Loucy (cell line): ENCODE results near the gene ARHGAP26.

Source experiments
- H2AFZ ChIP-seq: fragments of 200-600 bp; sonication (generic); 2 replicates; pipeline ENCODE4 v1.6.0; 2016; ENCODE audit warnings: antibody characterized with exemption, mild to moderate bottlenecking, low read length, moderate library complexity
- H3F3A ChIP-seq: fragments of 200-600 bp; 2 replicates; pipeline ENCODE4 v1.6.0; 2016; ENCODE audit warnings: antibody characterized with exemption, low read depth, mild to moderate bottlenecking
- H3K27me3 ChIP-seq: fragments of 200-600 bp; sonication (generic); 2 replicates; pipeline ENCODE4 v1.6.1; 2014; ENCODE audit warnings: low read length, mild to moderate bottlenecking; ENCODE audit not compliant: insufficient read depth, poor library complexity, severe bottlenecking
- H3K36me3 ChIP-seq: fragments of 200-600 bp; sonication (generic); 2 replicates; pipeline ENCODE4 v1.6.1; 2016; ENCODE audit warnings: low read length; ENCODE audit not compliant: insufficient read depth
- H3K4me1 ChIP-seq: fragments of 200-600 bp; sonication (generic); 2 replicates; pipeline ENCODE4 v1.5.1; 2014; ENCODE audit warnings: low read length, mild to moderate bottlenecking; ENCODE audit not compliant: insufficient read depth, poor library complexity, severe bottlenecking
- H3K4me2 ChIP-seq: fragments of 200-600 bp; sonication (generic); 2 replicates; pipeline ENCODE4 v1.6.0; 2014; ENCODE audit warnings: antibody characterized with exemption, low read length, low read depth, mild to moderate bottlenecking; ENCODE audit not compliant: poor library complexity, severe bottlenecking
- H3K4me3 ChIP-seq: fragments of 200-600 bp; sonication (generic); 2 replicates; pipeline ENCODE4 v1.5.1; 2014; ENCODE audit warnings: low read length, mild to moderate bottlenecking, mixed read lengths; ENCODE audit not compliant: poor library complexity, severe bottlenecking
- H3K79me2 ChIP-seq: fragments of 200-600 bp; sonication (generic); 2 replicates; pipeline ENCODE4 v1.6.1; 2014; ENCODE audit warnings: low read length; ENCODE audit not compliant: insufficient read depth
- H3K9ac ChIP-seq: fragments of 200-600 bp; sonication (generic); 2 replicates; pipeline ENCODE4 v1.6.0; 2014; ENCODE audit warnings: mild to moderate bottlenecking, low read depth, low read length, moderate library complexity; ENCODE audit not compliant: poor library complexity, severe bottlenecking
- H3K9me2 ChIP-seq: fragments of 200-600 bp; sonication (generic); replicated peaks from 2 replicates; pipeline ENCODE4 v1.6.1; 2016; ENCODE audit warnings: low read depth, low read length, mixed read lengths
- H3K9me3 ChIP-seq: fragments of 200-600 bp; sonication (generic); 2 replicates; pipeline ENCODE4 v1.6.1; 2014; ENCODE audit warnings: mild to moderate bottlenecking, antibody characterized with exemption, low read length, low read depth; ENCODE audit not compliant: insufficient read depth
- H4K20me1 ChIP-seq: fragments of 200-600 bp; sonication (generic); 2 replicates; pipeline ENCODE4 v1.6.0; 2014; ENCODE audit warnings: antibody characterized with exemption, low read length, mild to moderate bottlenecking; ENCODE audit not compliant: insufficient read depth, poor library complexity, severe bottlenecking
- EZH2phosphoT487 ChIP-seq: fragments of 200-600 bp; IDR thresholded peaks from 2 replicates; pipeline ENCODE4 v1.6.1; 2018; ENCODE audit warnings: antibody characterized with exemption, mild to moderate bottlenecking, moderate library complexity, borderline replicate concordance
- TF ChIP-seq, protein P1 (sequence below): fragments of 200-600 bp; sonication (generic); conservative IDR thresholded peaks from 2 replicates; pipeline ENCODE4 v1.5.1; 2014; ENCODE audit warnings: mild to moderate bottlenecking, antibody characterized with exemption, low read length

ARHGAP26 gene

DNA sequence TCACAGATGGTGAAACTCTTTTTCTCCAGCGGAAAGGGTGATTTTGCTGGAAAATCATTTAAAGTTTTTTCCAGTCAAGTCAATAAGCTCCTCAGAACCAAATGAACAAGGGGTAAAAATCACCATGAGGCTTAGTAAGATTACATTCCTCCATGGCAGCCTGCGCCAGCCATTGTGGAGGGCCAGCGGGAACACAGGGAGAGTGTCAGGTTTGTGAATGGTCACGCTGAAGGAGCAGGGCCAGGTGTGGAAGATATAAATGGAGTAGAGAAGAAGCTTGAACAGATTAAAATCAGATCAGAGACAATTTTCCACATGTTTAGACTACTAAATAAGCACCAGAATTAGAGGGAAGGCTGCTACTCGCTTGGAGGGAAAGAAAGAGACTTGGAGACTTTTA, 424.5 kb downstream of the ARHGAP26 start:
- H3K4me1 ChIP-seq = peaks cover 10% of the 10 kb centered on the region
- no peaks in the 10 kb centered on the region for H3K27me3 ChIP-seq
- no peaks in the 10 kb centered on the region for H3K9me2 ChIP-seq
- no peaks in the 10 kb centered on the region for H4K20me1 ChIP-seq
- no peak overlapping the region for H3K9ac ChIP-seq
- peaks cover 4% of the 10 kb centered on the region; the same call in 1 of the 2 replicates for H3K9me3 ChIP-seq
- H2AFZ ChIP-seq = no peak overlapping the region
- no peaks in the 10 kb centered on the region for H3K36me3 ChIP-seq
- H3K4me3 ChIP-seq = no peak overlapping the region
- no peak overlapping the region for H3K4me2 ChIP-seq
- H3F3A ChIP-seq = no peaks in the 10 kb centered on the region
- H3K79me2 ChIP-seq = no peaks in the 10 kb centered on the region
- TF ChIP-seq EZH2phosphoT487 = no peak
- TF ChIP-seq, protein P1, sequence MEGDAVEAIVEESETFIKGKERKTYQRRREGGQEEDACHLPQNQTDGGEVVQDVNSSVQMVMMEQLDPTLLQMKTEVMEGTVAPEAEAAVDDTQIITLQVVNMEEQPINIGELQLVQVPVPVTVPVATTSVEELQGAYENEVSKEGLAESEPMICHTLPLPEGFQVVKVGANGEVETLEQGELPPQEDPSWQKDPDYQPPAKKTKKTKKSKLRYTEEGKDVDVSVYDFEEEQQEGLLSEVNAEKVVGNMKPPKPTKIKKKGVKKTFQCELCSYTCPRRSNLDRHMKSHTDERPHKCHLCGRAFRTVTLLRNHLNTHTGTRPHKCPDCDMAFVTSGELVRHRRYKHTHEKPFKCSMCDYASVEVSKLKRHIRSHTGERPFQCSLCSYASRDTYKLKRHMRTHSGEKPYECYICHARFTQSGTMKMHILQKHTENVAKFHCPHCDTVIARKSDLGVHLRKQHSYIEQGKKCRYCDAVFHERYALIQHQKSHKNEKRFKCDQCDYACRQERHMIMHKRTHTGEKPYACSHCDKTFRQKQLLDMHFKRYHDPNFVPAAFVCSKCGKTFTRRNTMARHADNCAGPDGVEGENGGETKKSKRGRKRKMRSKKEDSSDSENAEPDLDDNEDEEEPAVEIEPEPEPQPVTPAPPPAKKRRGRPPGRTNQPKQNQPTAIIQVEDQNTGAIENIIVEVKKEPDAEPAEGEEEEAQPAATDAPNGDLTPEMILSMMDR = no peak

DNA sequence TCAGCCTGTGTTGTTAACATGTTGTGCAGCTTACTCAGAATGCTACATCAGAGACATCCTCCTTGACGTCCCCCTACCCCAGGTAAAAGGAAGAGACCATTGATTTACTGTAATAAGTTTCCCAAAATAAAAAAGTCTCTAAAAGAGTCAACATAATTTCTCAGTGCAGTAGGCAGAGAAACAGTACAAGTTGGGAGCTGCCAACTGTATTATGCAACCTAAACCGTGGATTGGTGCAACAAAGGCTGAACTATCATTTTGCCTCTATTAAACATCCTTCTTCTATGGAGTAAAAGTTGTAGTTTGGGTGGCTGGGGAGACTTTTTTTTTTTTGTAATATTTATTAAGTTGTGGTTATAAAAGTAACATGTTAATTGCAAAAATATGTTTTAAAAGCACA, 425.3 kb downstream of the ARHGAP26 start:
- Histone ChIP-seq H3K36me3 (no peaks in the 10 kb centered on the region), H3K9me3 (peaks cover 4% of the 10 kb centered on the region; the same call in 1 of the 2 replicates), H3K9ac (no peak overlapping the region), H4K20me1 (no peaks in the 10 kb centered on the region), H3K4me1 (peaks cover 10% of the 10 kb centered on the region), H3F3A (no peaks in the 10 kb centered on the region), H3K9me2 (no peaks in the 10 kb centered on the region), H2AFZ (no peak overlapping the region), H3K4me2 (no peak overlapping the region), H3K4me3 (no peak overlapping the region), H3K27me3 (no peaks in the 10 kb centered on the region), H3K79me2 (no peaks in the 10 kb centered on the region)
- TF ChIP-seq EZH2phosphoT487 = no peak
- TF ChIP-seq, protein P1 = no peak

GRCh38 chr5:143196601-143197259, 426.6 kb downstream of the ARHGAP26 start:
- Histone ChIP-seq H4K20me1 (no peaks in the 10 kb centered on the region), H3K9me2 (no peaks in the 10 kb centered on the region), H3F3A (no peaks in the 10 kb centered on the region), H2AFZ (no peak overlapping the region), H3K79me2 (no peaks in the 10 kb centered on the region), H3K4me1 (peaks cover 10% of the 10 kb centered on the region), H3K9me3 (no peaks in the 10 kb centered on the region), H3K27me3 (no peaks in the 10 kb centered on the region), H3K36me3 (no peaks in the 10 kb centered on the region), H3K4me3 (no peak overlapping the region), H3K9ac (no peak overlapping the region), H3K4me2 (no peak overlapping the region)
- TF ChIP-seq, protein P1 = no peak
- TF ChIP-seq EZH2phosphoT487 = no peak
